GM23338 (cell line): ENCODE measurements around the gene AGAP1. TPM values are rescaled to one million over a fixed set of nuclear protein-coding genes. Genes with fewer than 3 reads are reported as not detected.
"Not testable (repeated sequence)": the region's sequence is repeated elsewhere in the genome, so short reads cannot be mapped to it uniquely, and the experiment has no call there.

Experiments used
- ATAC-seq: fragments of 200-7000 bp; cut with Tn5 transposase; 3 replicates; pipeline ENCODE4 v1.9.1; 2020
- DNase-seq: peaks from one replicate; pipeline ENCODE4 v3.0.0-alpha.2; 2015; ENCODE audit warnings: low spot score
- H2AFZ ChIP-seq: fragments of 200-600 bp; sonication (generic); 2 replicates; pipeline ENCODE4 v1.8.0; 2016; ENCODE audit warnings: antibody characterized with exemption, mild to moderate bottlenecking, moderate library complexity
- H3F3A ChIP-seq: fragments of 200-600 bp; sonication (generic); replicated peaks from 2 replicates; pipeline ENCODE4 v1.8.0; 2017; ENCODE audit warnings: antibody characterized with exemption, mixed run types, low read depth
- H3K27ac ChIP-seq: fragments of 200-600 bp; sonication (generic); 2 replicates; pipeline ENCODE4 v1.6.1; 2016; ENCODE audit warnings: low read depth
- H3K27me3 ChIP-seq: fragments of 200-600 bp; sonication (generic); 2 replicates; pipeline ENCODE4 v1.8.0; 2016; ENCODE audit warnings: mild to moderate bottlenecking, mixed run types, moderate library complexity; ENCODE audit not compliant: insufficient read depth
- H3K36me3 ChIP-seq: fragments of 200-600 bp; sonication (generic); 2 replicates; pipeline ENCODE4 v1.8.0; 2016; ENCODE audit warnings: mild to moderate bottlenecking; ENCODE audit not compliant: insufficient read depth
- H3K4me1 ChIP-seq: fragments of 200-600 bp; sonication (generic); 2 replicates; pipeline ENCODE4 v1.8.0; 2016; ENCODE audit warnings: mild to moderate bottlenecking, moderate library complexity; ENCODE audit not compliant: insufficient read depth
- H3K4me2 ChIP-seq: fragments of 200-600 bp; sonication (generic); 2 replicates; pipeline ENCODE4 v1.7.1; 2017; ENCODE audit warnings: mixed run types
- H3K4me3 ChIP-seq: fragments of 200-600 bp; sonication (generic); 2 replicates; pipeline ENCODE4 v1.6.1; 2016; ENCODE audit warnings: mixed run types
- H3K79me2 ChIP-seq: fragments of 200-600 bp; sonication (generic); replicated peaks from 2 replicates; pipeline ENCODE4 v1.8.0; 2017; ENCODE audit warnings: mild to moderate bottlenecking; ENCODE audit not compliant: insufficient read depth
- H3K9me2 ChIP-seq: fragments of 200-600 bp; sonication (generic); 2 replicates; pipeline ENCODE4 v1.8.0; 2017; ENCODE audit not compliant: insufficient read depth
- H4K20me1 ChIP-seq: fragments of 200-600 bp; sonication (generic); replicated peaks from 2 replicates; pipeline ENCODE4 v1.8.0; 2017; ENCODE audit warnings: mild to moderate bottlenecking; ENCODE audit not compliant: insufficient read depth
- H3K27ac Mint-ChIP-seq: 2 replicates; pipeline ENCODE4 v1.8.0; 2020; ENCODE audit warnings: inconsistent platforms, mild to moderate bottlenecking, moderate library complexity, mixed read lengths
- H3K27me3 Mint-ChIP-seq: 3 replicates; pipeline ENCODE4 v1.8.0; 2022; ENCODE audit warnings: low read depth, mild to moderate bottlenecking, moderate library complexity, mixed read lengths, inconsistent platforms; ENCODE audit not compliant: insufficient read depth, poor library complexity
- H3K36me3 Mint-ChIP-seq: 3 replicates; pipeline ENCODE4 v1.8.0; 2021; ENCODE audit warnings: low read depth, mild to moderate bottlenecking, inconsistent platforms, moderate library complexity, mixed read lengths
- H3K4me1 Mint-ChIP-seq: 3 replicates; pipeline ENCODE4 v1.8.0; 2020; ENCODE audit warnings: mild to moderate bottlenecking, inconsistent platforms, mixed read lengths
- H3K4me3 Mint-ChIP-seq: 3 replicates; pipeline ENCODE4 v1.8.0; 2021; ENCODE audit warnings: moderate library complexity, mild to moderate bottlenecking, inconsistent platforms, mixed read lengths
- H3K9me3 Mint-ChIP-seq: 3 replicates; pipeline ENCODE4 v1.8.0; 2020; ENCODE audit warnings: moderate library complexity, mild to moderate bottlenecking, inconsistent platforms, mixed read lengths
- ETS1 ChIP-seq: IDR thresholded peaks from 2 replicates; pipeline ENCODE4 v1.6.1; 2016; ENCODE audit warnings: antibody characterized with exemption
- JUNB ChIP-seq: IDR thresholded peaks from one replicate; pipeline ENCODE4 v1.6.1; 2016; ENCODE audit warnings: antibody characterized with exemption; ENCODE audit not compliant: unreplicated experiment
- NANOG ChIP-seq: IDR thresholded peaks from 2 replicates; pipeline ENCODE4 v1.6.1; 2016; ENCODE audit warnings: antibody characterized with exemption, borderline replicate concordance
- STAT1 ChIP-seq: IDR thresholded peaks from one replicate; pipeline ENCODE4 v1.6.1; 2016; ENCODE audit warnings: antibody characterized with exemption; ENCODE audit not compliant: unreplicated experiment
- ZNF462 ChIP-seq: fragments of 250-450 bp; sonication (Bioruptor Pico); IDR thresholded peaks from 2 replicates; pipeline ENCODE4 v1.5.0; 2020; ENCODE audit warnings: mild to moderate bottlenecking, moderate library complexity
- polyA plus RNA-seq: library from polyadenylated mRNA; unstranded; fragments of >200 nt; fragmentation: Nextera tagmentation; extraction: Ambion mirVana; gene quantifications from 2 replicates; pipeline ENCODE4 v1.2.1, GENCODE V29; 2016
- total RNA-seq: library from RNA; depleted of rRNA; stranded (reverse); fragments of >200 nt; shearing (Covaris generic); gene quantifications from 2 replicates; pipeline ENCODE4 v1.2.3, GENCODE V29; 2014

AGAP1 gene
- total and polyA plus RNA-seq, 2 experiments from 2014 or later = 13.3 to 27.9 TPM

GRCh38 chr2:235763816-235764215, 270.0 kb downstream of the AGAP1 start (continued):
- TF ChIP-seq ZNF462 (CRISPR knock-in tag) = no peak
- TF ChIP-seq NANOG = no peak
- TF ChIP-seq STAT1 = no peak
- TF ChIP-seq JUNB = no peak
- TF ChIP-seq ETS1 = no peak

GRCh38 chr2:235764478-235764877, 270.6 kb downstream of the AGAP1 start:
- not testable (repeated sequence) for DNase-seq, H3K27me3 Mint-ChIP-seq

More at GRCh38 chr2:235764478-235764877, 270.6 kb downstream of the AGAP1 start:
- H3K4me1 Mint-ChIP-seq, H3K27me3 ChIP-seq, H3K27ac Mint-ChIP-seq, H2AFZ ChIP-seq, H3K9me3 Mint-ChIP-seq, H3K36me3 Mint-ChIP-seq, H3F3A ChIP-seq, H3K36me3 ChIP-seq, H3K4me1 ChIP-seq, H3K27ac ChIP-seq, ATAC-seq, H3K4me3 Mint-ChIP-seq, H4K20me1 ChIP-seq, H3K4me2 ChIP-seq, H3K9me2 ChIP-seq, H3K79me2 ChIP-seq, H3K4me3 ChIP-seq: not testable (repeated sequence)
